Fibroblast of skin of scalp (primary cell): Measurements from ENCODE around the gene ADAMTS3.
A peak's percentile ranks its signal among the peaks of the same experiment; 100 is the strongest.
"Not testable (repeated sequence)": the region's sequence is repeated elsewhere in the genome, so short reads cannot be mapped to it uniquely, and the experiment has no call there.

Experiments
- DNase-seq: peaks from one replicate; pipeline ENCODE4 v3.0.0-alpha.2; 2013

Gene ADAMTS3

DNA sequence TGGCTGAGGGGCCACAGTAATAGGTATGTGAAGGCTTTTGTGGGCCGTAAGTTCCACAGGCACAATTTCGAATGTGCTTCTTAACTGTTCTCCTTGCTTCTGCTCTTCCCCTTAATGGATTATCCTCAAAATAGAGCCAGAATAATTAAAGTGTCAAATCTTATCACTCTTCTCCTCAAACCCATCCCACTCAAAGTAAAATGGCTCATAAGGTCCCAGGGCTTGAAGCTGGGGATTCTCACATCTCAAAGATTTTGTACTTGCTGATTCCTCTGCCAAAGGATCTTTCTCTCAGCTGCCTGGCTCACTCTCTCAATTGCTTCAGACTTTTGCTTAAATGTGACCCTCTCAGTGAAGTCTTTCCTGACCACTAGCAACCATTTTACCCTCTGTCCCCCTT lies 16.6 kb downstream of the ADAMTS3 start:
- DNase-seq, result no peak

GRCh38 chr4:72546456-72546855 lies 22.6 kb downstream of the ADAMTS3 start:
- peak; percentile 47 for DNase-seq

DNA sequence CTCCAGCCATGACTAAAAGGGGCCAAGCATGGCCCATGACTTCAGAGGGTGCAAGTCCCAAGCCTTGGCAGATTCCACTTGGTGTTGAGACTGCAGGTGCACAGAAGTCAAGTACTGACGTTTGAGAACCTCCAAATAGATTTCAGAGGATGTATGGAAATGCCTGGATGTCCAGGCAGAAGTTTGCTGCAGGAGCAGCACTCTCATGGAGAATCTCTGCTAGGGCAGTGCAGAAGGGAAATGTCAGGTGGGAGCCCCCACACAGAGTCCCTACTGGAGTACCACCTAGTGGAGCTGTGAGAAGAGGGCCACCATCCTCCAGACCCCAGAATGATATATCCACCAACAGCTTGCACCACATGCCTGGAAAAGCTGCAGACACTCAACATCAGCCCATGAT lies 28.3 kb downstream of the ADAMTS3 start:
- not testable (repeated sequence) for DNase-seq

- no peak for DNase-seq
Observed at GRCh38 chr4:72538006-72538405, 31.0 kb downstream of the ADAMTS3 start.

DNA sequence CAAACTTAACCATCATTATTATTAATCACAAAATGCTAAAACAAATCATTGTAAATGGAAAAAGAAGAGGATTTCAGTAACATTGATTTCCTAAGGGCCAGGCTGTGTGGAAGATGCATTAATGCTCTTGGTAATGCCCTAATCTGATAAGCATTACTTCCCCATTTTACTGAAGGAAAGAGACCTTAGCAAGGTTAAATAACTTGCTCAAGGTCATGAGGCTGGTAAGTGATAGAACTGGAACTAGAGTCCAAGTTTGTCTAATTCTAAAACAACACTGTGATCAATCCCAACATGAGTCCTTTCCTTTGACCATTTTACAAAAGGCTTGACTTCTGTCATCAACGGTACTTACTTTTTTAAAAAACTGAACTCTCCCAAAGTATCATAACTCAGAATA lies 32.6 kb downstream of the ADAMTS3 start:
- no peak for DNase-seq

GRCh38 chr4:72531768-72532290 lies 37.2 kb downstream of the ADAMTS3 start:
- no peak for DNase-seq

DNA sequence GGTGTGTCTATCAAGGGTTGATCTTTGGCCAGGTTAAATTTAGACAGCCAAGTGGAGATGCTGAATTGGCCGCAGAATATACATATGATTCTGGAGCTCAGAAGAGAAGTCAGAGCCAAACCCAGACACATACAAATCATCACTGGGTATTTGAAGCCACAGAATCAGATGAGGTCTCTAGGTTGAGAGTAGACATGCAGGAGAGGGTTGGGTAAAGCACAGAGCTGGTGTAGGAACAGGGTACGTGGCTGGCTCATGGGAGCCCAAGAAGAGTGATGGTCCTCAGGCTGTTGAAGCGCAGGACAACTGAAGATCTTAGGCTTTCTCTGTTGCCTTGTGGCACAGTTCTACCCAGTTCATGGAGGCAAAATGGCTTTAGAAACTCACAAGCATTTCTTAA lies 37.7 kb downstream of the ADAMTS3 start:
- no peak for DNase-seq

DNA sequence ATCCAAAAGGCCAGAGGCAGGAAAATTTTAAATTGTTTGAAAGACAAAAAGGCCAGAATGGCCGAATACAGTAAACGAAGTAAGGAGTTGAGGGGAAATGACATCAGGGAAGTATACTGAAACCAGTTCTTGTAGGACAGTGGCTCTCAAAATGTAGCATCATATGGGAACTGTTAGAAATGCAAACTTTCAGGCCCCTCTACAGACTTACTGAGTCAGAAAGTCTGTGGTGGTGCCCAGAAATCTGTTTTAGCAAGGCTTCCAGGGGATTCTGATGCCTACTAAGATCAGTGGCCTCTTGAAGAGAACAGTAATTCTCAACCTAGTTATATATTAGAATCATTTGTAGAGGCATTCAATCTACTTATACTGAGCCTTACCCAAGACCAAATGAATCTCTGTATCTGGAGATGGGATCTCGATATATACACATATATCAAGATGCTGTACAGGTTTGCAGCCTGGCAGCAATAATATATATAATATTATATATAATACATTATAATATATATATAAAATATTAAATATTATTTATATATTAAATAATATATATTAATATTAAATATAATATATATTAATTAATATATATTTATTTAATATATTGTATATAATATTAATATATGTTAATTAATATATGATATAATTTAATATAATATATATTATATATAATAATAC lies 39.7 kb downstream of the ADAMTS3 start:
- no peak for DNase-seq

- DNase-seq, result no peak
Observed at GRCh38 chr4:72527038-72527646, 41.9 kb downstream of the ADAMTS3 start.

DNA sequence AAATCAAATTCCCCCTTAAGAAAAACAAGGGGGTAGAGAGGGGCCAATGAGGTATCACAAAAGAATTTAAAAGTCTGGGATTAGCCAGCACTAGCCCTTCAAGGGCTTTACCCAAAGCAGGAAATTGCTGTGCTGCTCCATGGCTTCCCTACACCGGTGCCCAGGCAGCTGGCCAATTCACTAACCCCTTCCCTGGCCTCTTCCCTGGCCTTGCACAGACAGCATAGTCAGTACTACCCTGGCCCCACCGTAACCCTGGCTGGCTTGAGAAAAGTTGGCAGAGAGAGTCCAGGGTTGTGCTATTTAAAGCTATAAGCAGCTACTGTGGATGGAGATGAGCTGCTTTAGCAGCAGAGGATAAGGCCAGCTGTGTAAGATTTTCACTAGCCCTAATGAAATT lies 43.1 kb downstream of the ADAMTS3 start:
- DNase-seq, result peak; percentile 41

DNA sequence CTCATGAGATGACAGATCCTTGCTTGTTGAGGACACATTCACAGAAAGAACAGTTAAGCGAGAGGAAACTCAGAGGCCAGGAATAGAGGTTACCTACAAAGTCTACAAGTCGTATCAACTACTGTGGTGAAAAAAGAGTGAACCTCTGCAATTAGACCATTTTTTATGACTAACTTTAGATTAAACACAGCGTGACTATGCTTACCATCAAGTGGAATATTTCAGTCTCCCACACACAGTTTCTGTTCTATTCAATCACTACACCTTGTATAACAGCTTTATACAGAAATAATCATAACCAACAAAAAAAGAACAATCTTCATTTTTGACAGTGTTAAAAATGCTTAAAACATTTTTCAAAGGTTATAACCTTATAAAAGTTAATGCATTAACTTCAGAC lies 46.6 kb downstream of the ADAMTS3 start:
- no peak for DNase-seq

DNA sequence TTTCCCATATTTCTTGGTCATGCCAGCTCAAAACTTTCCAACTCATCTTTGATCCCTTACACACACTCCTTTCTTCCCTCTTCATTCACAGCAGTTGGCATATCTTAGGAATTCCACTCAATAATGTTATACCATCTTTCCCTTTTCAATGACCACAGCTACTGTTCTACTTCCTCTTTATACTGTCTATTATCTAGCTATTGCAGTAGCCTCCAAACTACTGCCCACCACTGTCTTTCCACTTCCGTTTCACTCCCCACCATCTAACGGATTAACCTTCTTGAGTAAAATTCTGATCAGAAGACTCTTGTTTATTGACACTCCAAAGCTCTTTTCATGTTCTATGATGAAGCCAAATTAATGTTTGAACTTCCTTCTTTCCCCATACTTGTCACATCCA lies 55.8 kb downstream of the ADAMTS3 start:
- DNase-seq, result no peak

GRCh38 chr4:72507860-72508419 lies 61.1 kb downstream of the ADAMTS3 start:
- DNase-seq, result no peak

DNA sequence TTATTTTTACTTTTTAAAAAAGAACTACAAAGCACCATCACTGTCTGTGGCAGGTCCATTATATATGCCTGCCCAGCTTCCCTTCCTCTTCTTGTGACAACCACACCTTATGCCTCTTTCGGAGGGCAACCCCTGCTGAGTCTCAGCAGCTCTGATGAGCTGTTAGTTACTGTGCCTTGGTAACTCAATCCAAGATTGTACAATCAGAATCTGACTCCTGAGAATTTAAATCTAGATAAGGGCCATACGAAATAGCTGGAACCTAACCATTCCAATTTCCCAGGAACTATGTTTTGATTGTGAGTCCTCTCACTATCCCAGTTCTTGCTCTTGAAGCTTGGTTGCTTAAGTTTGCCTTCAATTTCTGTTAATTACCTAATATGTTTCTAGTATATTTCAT lies 61.9 kb downstream of the ADAMTS3 start:
- no peak for DNase-seq

- peak; percentile 58 for DNase-seq
Observed at GRCh38 chr4:72505314-72505744, 63.7 kb downstream of the ADAMTS3 start.

DNA sequence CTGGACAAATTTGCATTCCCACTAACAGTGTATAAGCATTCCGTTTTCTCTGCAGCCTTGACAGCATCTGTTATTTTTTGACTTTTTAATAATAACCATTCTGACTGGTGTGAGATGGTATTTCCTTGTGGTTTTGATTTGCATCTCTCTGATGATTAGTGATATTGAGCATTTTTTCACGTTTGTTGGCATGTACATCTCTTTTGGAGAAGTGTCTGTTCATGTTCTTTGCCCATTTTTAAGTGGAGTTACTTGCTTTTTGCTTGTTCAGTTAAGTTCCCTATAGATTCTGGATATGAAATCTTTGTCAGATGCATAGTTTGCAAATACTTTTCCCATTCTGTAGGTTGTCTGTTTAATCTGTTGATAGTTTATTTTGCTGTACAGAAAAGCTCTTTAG lies 68.8 kb downstream of the ADAMTS3 start:
- DNase-seq, result peak; percentile 13

DNA sequence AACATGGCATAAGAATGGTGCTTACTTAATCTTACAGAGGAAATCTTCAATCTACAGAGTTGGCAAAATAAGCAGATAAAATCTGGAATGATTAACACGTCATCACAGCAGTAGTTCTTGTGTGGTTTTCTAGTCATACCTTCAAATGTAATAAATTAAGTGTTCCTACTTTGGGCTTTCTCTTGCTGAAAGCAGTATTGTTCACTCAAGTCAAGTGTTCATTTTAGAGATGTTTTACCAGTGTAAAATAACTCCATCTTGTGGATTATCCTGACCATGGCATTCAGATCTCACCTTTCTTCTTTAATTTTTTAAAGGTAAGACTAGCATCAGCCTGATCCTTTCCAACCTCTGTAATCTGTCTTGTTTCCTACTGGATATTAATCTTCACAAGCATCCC lies 72.9 kb downstream of the ADAMTS3 start:
- no peak for DNase-seq

DNA sequence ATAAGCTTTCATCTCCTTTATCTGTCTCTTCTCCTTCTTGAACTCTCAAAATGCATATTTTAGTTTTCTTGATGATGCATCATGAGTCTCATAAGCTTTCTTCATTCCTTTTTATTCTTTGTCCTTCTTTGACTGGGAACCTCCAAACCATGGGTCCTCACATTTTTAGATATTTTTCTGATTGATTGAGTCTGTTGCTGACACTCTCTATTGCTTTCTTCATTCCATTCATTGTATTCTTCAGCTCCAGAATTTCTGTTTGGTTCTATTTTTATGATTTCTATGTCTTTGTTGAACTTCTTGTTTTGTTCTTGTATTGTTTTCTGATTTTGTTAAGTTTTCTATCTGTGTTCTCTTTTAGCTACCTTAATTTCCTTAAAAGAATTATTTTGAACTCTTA lies 74.9 kb downstream of the ADAMTS3 start:
- no peak for DNase-seq

GRCh38 chr4:72489267-72489666 lies 79.8 kb downstream of the ADAMTS3 start:
- peak; percentile 83 for DNase-seq

- DNase-seq, result no peak
Observed at GRCh38 chr4:72486991-72487390, 82.0 kb downstream of the ADAMTS3 start.

DNA sequence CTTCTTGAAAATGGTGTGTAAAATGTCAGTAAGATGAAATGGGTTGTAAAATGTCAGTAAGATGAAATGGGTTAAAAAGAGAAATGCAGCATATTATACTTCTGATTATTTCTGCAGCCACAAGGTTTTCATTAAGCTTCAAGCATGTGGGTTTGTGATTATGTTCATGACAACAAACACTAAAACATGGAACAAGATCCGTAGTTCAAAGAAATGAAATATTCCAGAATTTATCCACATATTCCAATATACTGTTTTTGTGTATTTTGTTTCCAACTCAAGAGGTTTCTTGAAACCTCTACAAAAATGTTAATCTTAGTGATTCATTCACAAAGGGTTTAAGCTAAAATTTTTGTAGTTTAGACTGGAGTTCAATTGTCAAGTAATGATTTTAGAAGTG lies 84.0 kb downstream of the ADAMTS3 start:
- no peak for DNase-seq

DNA sequence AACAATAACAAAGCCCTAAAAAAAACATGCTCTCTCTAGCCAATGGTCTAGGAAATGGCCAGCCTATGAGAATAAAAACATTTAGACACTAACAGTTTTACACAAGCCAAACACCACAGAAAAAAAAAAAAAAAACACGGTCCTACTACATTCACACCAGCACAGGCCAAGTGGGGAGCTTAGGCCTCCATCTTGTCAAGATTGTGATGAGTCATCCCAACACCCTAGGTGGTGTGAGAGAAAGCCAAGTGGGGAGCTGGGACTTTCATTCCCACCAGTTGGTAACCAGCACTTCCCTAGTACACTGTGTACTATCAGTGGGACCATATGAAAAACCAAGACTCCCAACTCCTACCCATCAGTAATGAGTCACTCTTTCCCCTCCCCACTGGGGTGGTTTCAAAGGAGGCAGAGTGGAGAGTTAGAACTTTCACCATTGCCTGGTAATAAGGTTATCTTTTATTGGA lies 95.6 kb downstream of the ADAMTS3 start:
- DNase-seq, result no peak

DNA sequence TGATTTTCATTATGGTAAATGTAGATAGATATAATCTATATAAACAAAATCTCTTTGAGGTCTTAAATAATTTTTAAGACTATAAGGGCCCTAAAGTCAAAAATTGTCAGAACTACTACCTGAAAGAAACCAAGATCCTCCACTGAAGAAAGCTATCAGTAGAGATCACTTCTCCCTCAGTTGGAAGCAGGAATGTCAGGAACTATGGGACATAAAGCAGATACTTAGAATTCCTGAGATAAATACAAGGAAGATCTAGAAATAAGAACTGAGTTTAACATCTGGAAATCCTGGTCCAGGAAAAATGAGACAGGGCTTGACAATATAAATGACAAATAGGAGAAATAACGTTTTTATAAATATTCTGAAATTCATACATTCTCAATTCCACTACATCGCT lies 97.2 kb downstream of the ADAMTS3 start:
- DNase-seq, result no peak

GRCh38 chr4:72468904-72469502 lies 100.0 kb downstream of the ADAMTS3 start:
- DNase-seq, result peak; percentile 30
